HL-60/S4 treated with phorbol 12-myristate 13-acetate at 8.2 ng/mL for 4 days and 3 days (cell line): Measurements from ENCODE around the gene SDK1.

ENCODE experiments used
- in situ Hi-C: fragments of 300-500 bp; cut with MboI; formaldehyde crosslinking; loops from 2 replicates; pipeline ENCODE4 v1.15.0; 2022; ENCODE audit warnings: low sequenced_read_pairs

The SDK1 gene

GRCh38 chr7:3965794-3966395 lies 664.8 kb downstream of the SDK1 start:
- in situ Hi-C loops, result no loop called here

- in situ Hi-C loops, result no loop called here
These were observed 667.2 kb downstream of the SDK1 start for GRCh38 chr7:3968234-3968633.

DNA sequence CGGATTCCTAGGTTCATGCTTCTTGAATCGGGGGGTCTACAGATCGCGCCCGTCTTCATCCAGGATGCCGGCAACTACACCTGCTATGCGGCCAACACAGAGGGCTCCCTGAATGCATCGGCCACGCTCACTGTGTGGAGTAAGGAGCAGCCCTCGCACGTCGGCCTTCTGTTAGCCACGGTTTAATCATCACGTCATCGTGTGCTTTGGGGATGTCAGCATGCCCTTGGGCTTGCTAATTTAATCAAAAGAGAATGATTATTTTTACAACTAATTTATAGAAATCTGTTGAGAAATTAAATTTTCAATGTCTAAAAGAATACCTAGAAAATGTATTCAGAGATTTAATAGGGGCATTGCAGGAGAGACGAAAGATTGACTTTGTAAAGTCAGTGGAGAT lies 668.2 kb downstream of the SDK1 start:
- in situ Hi-C loops, result no loop called here

- in situ Hi-C loops, result no loop called here
These were observed 670.3 kb downstream of the SDK1 start for GRCh38 chr7:3971323-3971722.

- in situ Hi-C loops, result no loop called here
These were observed 672.2 kb downstream of the SDK1 start for GRCh38 chr7:3973264-3973663.

DNA sequence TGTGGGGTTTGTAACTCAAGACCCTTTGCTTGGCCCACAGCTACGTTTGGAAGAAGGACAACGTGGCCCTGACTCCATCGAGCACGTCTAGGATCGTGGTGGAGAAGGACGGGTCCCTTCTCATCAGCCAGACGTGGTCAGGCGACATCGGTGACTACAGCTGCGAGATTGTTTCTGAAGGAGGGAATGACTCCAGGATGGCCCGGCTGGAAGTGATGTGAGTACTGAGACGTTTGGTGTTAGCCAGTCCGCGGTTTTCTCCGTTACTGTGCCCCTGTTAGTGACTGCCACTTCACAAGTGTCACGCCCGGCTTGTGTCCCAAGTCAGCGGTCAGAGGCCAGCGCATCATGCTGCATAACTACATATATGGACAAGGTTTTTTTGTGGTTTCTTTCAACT lies 673.3 kb downstream of the SDK1 start:
- in situ Hi-C loops, result no loop called here

GRCh38 chr7:3975371-3975770 lies 674.3 kb downstream of the SDK1 start:
- in situ Hi-C loops, result no loop called here

GRCh38 chr7:3977391-3977790 lies 676.3 kb downstream of the SDK1 start:
- in situ Hi-C loops, result no loop called here

- in situ Hi-C loops, result no loop called here
These were observed 677.8 kb downstream of the SDK1 start for GRCh38 chr7:3978839-3979238.

GRCh38 chr7:3979611-3980299 lies 678.7 kb downstream of the SDK1 start:
- in situ Hi-C loops, result no loop called here

DNA sequence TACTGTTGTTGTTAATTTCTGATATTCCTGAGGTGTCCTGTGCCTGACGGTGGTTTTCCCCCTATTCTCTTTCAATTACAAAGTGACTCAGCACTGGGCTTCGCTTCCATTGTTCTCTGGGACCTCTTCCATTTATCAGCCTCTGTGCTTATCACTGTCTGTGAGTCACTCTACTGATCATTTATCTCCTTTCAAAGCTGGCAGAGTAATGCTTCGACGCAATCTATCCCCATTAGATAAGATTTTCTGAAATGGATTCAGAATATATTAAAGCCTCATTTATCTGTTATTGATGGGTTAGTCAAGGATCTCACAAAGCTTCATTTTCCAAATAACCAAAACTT lies 679.2 kb downstream of the SDK1 start:
- in situ Hi-C loops, result no loop called here

DNA sequence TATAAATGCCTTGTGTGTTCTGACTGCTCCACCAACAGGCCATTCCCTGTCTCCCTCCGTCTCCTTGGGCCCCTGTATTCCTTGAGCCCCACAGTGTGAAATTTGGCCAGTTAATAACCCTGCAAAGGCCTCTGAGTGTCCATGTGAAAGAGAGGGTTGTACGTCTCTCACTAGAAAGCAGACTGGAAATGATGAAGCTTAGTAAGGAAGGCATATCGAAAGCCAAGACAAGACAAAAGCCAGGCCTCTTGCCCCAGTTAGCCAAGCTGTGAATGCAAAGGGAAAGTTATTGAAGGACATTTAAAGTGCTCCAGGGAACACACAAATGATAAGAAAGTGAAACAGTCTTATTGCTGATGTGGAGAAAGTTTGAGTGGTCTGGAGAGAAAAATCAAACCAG lies 680.2 kb downstream of the SDK1 start:
- in situ Hi-C loops, result no loop called here

DNA sequence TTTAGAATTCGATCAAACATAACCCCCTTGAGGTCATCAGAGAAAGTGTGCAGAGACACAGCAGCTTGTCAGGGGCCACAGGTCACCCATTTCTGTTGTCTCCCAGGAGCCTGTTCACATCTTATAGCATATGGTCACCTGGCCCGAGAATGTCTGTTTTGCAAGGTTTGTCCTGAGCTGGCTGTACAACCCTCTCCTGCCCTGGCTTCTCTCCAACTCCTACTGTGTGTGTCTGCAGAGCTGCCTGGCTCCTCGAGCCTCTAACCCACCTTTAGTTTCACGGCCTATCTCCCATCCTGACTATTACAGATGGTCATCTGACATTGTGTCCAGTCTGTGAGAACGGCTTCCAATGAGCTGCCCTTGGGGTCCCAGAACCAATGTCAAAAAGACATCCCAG lies 683.4 kb downstream of the SDK1 start:
- in situ Hi-C loops, result no loop called here

GRCh38 chr7:3986927-3987326 lies 685.9 kb downstream of the SDK1 start:
- in situ Hi-C loops, result no loop called here

GRCh38 chr7:3987426-3987927 lies 686.4 kb downstream of the SDK1 start:
- in situ Hi-C loops, result no loop called here

GRCh38 chr7:3989723-3990122 lies 688.7 kb downstream of the SDK1 start:
- in situ Hi-C loops, result no loop called here

DNA sequence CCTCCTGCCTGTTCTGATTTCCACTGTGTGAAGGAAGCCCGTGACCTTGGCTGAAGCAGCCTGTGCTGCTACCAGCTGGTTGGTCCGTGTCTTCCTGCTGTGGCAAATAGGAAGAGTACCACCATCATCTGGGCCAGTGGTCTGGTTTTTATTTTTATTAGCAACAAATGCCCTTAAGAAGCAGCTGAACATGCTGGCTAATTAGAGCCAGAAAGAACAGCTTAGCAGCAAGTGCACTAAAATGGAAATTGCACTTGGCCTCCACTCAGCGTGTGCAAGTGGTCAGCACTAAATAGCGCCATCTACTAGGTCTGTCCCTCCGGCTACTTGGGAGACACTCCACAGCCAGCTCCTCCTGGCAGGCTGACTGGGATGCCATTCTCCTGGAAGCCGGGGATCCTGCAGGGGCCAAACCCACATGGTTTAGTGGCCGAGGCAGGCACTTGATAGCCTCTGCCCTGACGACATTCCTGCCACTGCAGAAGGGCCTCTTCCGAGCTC lies 690.7 kb downstream of the SDK1 start:
- in situ Hi-C loops, result no loop called here

- in situ Hi-C loops, result no loop called here
These were observed 691.8 kb downstream of the SDK1 start for GRCh38 chr7:3992841-3993240.

DNA sequence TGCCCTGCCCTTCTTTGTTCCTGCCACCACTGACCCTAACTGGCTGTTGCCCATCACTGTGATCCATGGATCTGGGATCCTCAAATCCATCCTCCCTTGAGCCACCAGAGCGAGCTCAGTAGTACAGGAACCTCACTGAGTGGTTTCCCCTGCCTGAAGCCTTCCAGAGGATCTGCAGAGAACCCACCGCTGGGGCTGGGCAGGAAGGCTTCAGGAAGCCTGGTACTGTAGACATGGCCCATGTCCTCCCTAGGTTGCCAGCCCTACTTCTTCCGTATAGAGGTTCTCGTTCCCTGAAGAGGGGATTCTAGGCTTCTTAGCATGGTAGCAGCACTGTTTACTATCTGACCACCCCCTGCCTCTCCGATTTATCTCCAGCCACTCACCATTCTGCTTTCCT lies 693.7 kb downstream of the SDK1 start:
- in situ Hi-C loops, result no loop called here

GRCh38 chr7:3995187-3995586 lies 694.1 kb downstream of the SDK1 start:
- in situ Hi-C loops, result no loop called here

GRCh38 chr7:3998060-3998459 lies 697.0 kb downstream of the SDK1 start:
- in situ Hi-C loops, result no loop called here

GRCh38 chr7:4000139-4000538 lies 699.1 kb downstream of the SDK1 start:
- in situ Hi-C loops, result no loop called here

DNA sequence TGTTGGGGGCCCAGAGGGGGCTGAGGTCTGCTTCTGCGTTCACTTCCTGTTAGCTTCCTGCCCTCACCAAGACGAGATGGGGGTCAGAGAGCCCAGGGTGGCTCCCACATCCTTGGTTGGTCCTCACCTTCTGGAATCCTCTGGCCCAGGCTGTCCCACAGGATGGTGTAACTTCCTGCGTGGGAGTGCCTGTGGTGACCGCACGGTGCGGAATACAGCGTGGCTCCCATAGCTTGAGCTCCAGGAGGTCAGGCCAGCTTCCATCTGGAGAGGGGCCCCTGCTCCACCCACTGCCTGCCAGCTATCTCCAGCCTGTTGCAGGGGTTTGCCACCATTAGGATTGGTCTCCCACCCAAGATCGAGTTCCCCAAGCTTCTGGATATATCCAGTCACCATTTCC lies 699.9 kb downstream of the SDK1 start:
- in situ Hi-C loops, result no loop called here
